Astrocyte (in vitro differentiated cells and primary cell): Measurements from ENCODE around the gene TLE7.

Source experiments
- CTCF ChIP-seq: IDR thresholded peaks from 2 replicates; pipeline ENCODE4 v1.5.1; 2011; ENCODE audit warnings: low read depth, mild to moderate bottlenecking, inconsistent platforms, low read length, moderate library complexity; ENCODE audit not compliant: insufficient read depth
- EZH2 ChIP-seq: IDR thresholded peaks from 2 replicates; pipeline ENCODE4 v1.6.1; 2012; ENCODE audit warnings: mild to moderate bottlenecking, low read length, inconsistent platforms; ENCODE audit not compliant: insufficient read depth

- TF ChIP-seq CTCF (no peak), EZH2 (no peak)
Observed at GRCh38 chr16:71430744-71431143, 11.1 kb downstream of the TLE7 start.
